IPS-15b (cell line): Measurements from ENCODE around the gene CNDP2.
"Not testable (repeated sequence)": the region's sequence is repeated elsewhere in the genome, so short reads cannot be mapped to it uniquely, and the experiment has no call there.

Source experiments
- H3K27me3 ChIP-seq: one replicate; pipeline ENCODE4 v1.6.1; 2013; ENCODE audit warnings: low read length; ENCODE audit not compliant: control insufficient read depth, insufficient read depth
- H3K36me3 ChIP-seq: one replicate; pipeline ENCODE4 v1.6.1; 2013; ENCODE audit warnings: low read length; ENCODE audit not compliant: control insufficient read depth, insufficient read depth
- H3K4me1 ChIP-seq: one replicate; pipeline ENCODE4 v1.6.1; 2013; ENCODE audit warnings: mild to moderate bottlenecking, low read length; ENCODE audit not compliant: control insufficient read depth, insufficient read depth
- H3K4me3 ChIP-seq: one replicate; pipeline ENCODE4 v1.5.1; 2013; ENCODE audit warnings: low read depth, low read length
- H3K9ac ChIP-seq: one replicate; pipeline ENCODE4 v1.6.1; 2013; ENCODE audit warnings: low read depth, mild to moderate bottlenecking, low read length
- H3K9me3 ChIP-seq: one replicate; pipeline ENCODE4 v1.6.1; 2013; ENCODE audit warnings: mild to moderate bottlenecking, low read length; ENCODE audit not compliant: control insufficient read depth, insufficient read depth

CNDP2 gene

GRCh38 chr18:74550886-74551285 is 54.7 kb downstream of the CNDP2 start:
- Histone ChIP-seq H3K4me3 (no peak overlapping the region), H3K27me3 (no peaks in the 10 kb centered on the region), H3K36me3 (no peaks in the 10 kb centered on the region), H3K4me1 (peaks cover 2% of the 10 kb centered on the region), H3K9me3 (peaks cover 7% of the 10 kb centered on the region), H3K9ac (no peak overlapping the region)

GRCh38 chr18:74551452-74551851 is 55.3 kb downstream of the CNDP2 start:
- H3K4me1 ChIP-seq: peaks cover 2% of the 10 kb centered on the region
- H3K27me3 ChIP-seq: no peaks in the 10 kb centered on the region
- H3K9ac ChIP-seq: no peak overlapping the region
- peaks cover 7% of the 10 kb centered on the region for H3K9me3 ChIP-seq
- no peaks in the 10 kb centered on the region for H3K36me3 ChIP-seq
- H3K4me3 ChIP-seq: no peak overlapping the region

- no peaks in the 10 kb centered on the region for H3K36me3 ChIP-seq
- H3K4me1 ChIP-seq: peaks cover 2% of the 10 kb centered on the region
- no peak overlapping the region for H3K9ac ChIP-seq
- H3K4me3 ChIP-seq: no peak overlapping the region
- H3K27me3 ChIP-seq: no peaks in the 10 kb centered on the region
- peaks cover 7% of the 10 kb centered on the region for H3K9me3 ChIP-seq
Observed at GRCh38 chr18:74551936-74552555, 55.9 kb downstream of the CNDP2 start.

GRCh38 chr18:74556126-74556525 is 60.0 kb downstream of the CNDP2 start:
- peaks cover 2% of the 10 kb centered on the region for H3K4me1 ChIP-seq
- H3K36me3 ChIP-seq: no peaks in the 10 kb centered on the region
- no peaks in the 10 kb centered on the region for H3K9me3 ChIP-seq

GRCh38 chr18:74558096-74558495 is 61.9 kb downstream of the CNDP2 start:
- H3K4me3 ChIP-seq: no peak overlapping the region

More at GRCh38 chr18:74556126-74556525, 60.0 kb downstream of the CNDP2 start:
- H3K27me3 ChIP-seq: no peaks in the 10 kb centered on the region
- H3K4me3 ChIP-seq: no peak overlapping the region
- no peak overlapping the region for H3K9ac ChIP-seq

DNA sequence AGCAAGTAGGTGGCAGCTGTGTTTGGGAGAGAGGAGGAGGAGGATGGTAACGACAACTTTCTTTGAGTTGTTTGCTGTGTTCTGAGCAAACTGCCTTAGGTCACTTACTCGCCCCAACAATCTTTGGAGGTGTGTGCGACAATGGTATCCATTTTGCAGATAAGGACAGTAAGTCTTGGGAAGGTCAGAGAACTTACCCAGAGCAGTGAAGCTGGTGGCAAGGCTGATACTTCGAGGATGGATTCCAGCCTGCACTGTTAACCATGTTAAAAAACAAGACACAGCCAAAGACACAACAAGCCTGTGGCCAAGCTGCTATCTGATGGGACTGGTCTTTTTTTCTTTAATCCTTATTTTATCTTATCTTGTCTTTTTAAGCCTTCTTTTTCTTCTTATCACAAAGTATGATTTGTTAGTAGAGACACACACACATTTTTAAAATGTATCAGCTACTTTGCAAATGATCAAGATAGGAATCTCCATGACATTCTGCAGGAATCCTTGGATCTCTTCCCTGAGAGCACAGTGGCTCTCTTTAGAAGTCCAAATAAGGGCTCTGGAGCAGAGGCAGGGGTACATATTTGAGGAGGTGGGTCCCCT is 66.1 kb downstream of the CNDP2 start:
- H3K4me3 ChIP-seq: no peak overlapping the region
- no peaks in the 10 kb centered on the region for H3K36me3 ChIP-seq
- H3K9me3 ChIP-seq: peaks cover 8% of the 10 kb centered on the region
- H3K9ac ChIP-seq: no peak overlapping the region
- H3K4me1 ChIP-seq: no peaks in the 10 kb centered on the region
- H3K27me3 ChIP-seq: no peaks in the 10 kb centered on the region

More at GRCh38 chr18:74558096-74558495, 61.9 kb downstream of the CNDP2 start:
- H3K27me3 ChIP-seq: no peaks in the 10 kb centered on the region
- H3K9ac ChIP-seq: no peak overlapping the region
- H3K9me3 ChIP-seq: no peaks in the 10 kb centered on the region
- H3K4me1 ChIP-seq: no peaks in the 10 kb centered on the region
- H3K36me3 ChIP-seq: no peaks in the 10 kb centered on the region

DNA sequence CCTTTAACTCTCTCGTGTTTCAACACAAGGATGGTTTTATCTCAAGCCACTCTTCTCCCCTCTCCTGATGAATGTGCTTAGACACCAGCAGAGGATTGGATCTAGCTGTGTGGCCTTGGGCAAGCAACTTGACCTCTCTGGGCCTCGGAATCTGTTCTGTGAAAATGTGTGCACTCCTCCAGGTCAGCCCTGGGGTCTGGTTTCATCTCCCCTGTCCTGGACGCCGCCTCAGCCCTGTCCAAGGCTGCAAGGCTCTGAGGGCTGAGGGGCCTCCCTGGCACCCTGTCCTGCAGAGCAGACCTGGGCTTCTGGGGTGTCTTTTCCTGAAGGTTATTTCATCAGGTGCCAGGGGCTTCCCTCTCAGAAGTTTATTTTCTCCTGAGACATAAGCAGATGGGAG is 66.6 kb downstream of the CNDP2 start:
- Histone ChIP-seq H3K9me3 (peaks cover 8% of the 10 kb centered on the region), H3K4me1 (no peaks in the 10 kb centered on the region), H3K4me3 (no peak overlapping the region), H3K9ac (no peak overlapping the region), H3K27me3 (no peaks in the 10 kb centered on the region), H3K36me3 (no peaks in the 10 kb centered on the region)

GRCh38 chr18:74563999-74564398 is 67.8 kb downstream of the CNDP2 start:
- no peaks in the 10 kb centered on the region for H3K4me1 ChIP-seq
- H3K27me3 ChIP-seq: no peaks in the 10 kb centered on the region

DNA sequence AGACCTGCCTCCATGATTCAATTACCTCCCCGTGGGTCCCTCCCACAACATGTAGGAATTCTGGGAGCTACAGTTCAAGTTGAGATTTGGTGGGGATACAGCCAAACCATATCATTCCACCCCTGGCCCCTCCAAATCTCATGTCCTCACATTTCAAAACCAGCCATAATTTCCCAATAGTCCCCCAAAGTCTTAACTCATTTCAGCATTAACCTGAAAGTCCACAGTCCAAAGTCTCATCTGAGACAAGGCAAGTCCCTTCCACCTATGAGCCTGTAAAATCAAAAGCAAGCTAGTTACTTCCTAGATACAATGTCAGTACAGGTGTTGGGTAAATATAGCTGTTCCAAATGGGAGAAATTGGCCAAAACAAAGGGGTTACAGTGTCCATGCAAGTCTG is 69.0 kb downstream of the CNDP2 start:
- H3K4me1 ChIP-seq, H3K27me3 ChIP-seq, H3K36me3 ChIP-seq, H3K9me3 ChIP-seq, H3K9ac ChIP-seq, H3K4me3 ChIP-seq: not testable (repeated sequence)

More at GRCh38 chr18:74563999-74564398, 67.8 kb downstream of the CNDP2 start:
- Histone ChIP-seq H3K36me3 (no peaks in the 10 kb centered on the region), H3K4me3 (no peak overlapping the region), H3K9ac (no peak overlapping the region), H3K9me3 (peaks cover 8% of the 10 kb centered on the region)

- H3K9me3 ChIP-seq, H3K27me3 ChIP-seq, H3K36me3 ChIP-seq, H3K4me1 ChIP-seq, H3K9ac ChIP-seq, H3K4me3 ChIP-seq: not testable (repeated sequence)
Observed at GRCh38 chr18:74565993-74566392, 69.8 kb downstream of the CNDP2 start.

DNA sequence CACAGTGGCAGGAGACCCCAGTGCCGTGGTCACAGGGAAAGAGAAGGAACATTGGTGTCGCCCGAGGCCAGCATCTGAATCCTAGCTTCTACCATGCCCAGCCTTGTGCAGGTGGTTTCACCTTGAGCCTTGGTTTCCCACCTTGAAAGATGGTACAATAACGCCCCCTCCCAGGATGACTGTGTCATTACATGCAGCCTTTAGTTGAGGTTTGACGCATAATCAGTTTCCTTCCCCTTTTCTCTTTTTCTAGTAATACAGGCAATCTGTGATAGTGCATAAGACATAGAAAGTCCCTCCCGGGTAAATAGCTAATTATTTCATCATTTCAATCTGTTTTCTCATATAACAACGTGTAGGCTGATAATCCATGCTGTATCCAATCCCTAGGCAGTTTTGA is 71.7 kb downstream of the CNDP2 start:
- Histone ChIP-seq H3K9ac (no peak overlapping the region), H3K9me3 (peaks cover 8% of the 10 kb centered on the region), H3K4me1 (no peaks in the 10 kb centered on the region), H3K27me3 (no peaks in the 10 kb centered on the region), H3K36me3 (no peaks in the 10 kb centered on the region), H3K4me3 (no peak overlapping the region)

GRCh38 chr18:74569401-74569800 is 73.2 kb downstream of the CNDP2 start:
- H3K27me3 ChIP-seq: no peaks in the 10 kb centered on the region
- H3K4me3 ChIP-seq: no peak overlapping the region
- no peaks in the 10 kb centered on the region for H3K4me1 ChIP-seq
- no peak overlapping the region for H3K9ac ChIP-seq
- no peaks in the 10 kb centered on the region for H3K36me3 ChIP-seq
- H3K9me3 ChIP-seq: peaks cover 8% of the 10 kb centered on the region
